ENCODE data around the gene TMPRSS5.

DNA sequence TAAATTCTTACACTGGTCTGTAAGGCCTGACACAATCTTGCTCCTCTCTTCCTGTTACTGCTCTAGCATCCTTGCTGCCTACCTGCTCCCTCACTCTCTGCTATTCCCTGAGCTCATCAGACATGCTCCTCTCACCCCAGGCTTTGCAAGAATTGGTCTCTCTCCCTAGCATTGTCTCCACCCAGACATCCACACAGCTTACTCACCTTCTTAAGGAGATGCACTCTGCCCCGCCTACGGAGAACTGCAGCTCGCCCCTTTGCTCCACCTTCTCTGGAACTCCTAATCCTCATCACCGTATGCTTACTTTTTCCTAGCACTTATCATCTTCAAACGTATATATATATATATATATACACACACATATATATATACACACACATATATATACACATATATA is 23.3 kb upstream of the TMPRSS5 start:
- TF ChIP-seq CTCF (optimal IDR thresholded peaks at IDR 0.05 in 1 of 3, IDR thresholded peaks at IDR 0.05 in 1 of 3, conservative IDR thresholded peaks at IDR 0.05 in 1 of 3; ENCODE audit: extremely low read depth in 1 of 3, insufficient read depth in 2 of 3, low read length in 3 of 3) (no peak), EZH2 (IDR thresholded peaks at IDR 0.05; ENCODE audit: low read length) (no peak)

All from keratinocyte (primary cell).